GM21723 (cell line): ENCODE data around the gene MTMR11.

Experiments used
- ATAC-seq: cut with Tn5 transposase; IDR thresholded peaks from one replicate; pipeline ENCODE4 v1.9.1; 2021; ENCODE audit warnings: mild to moderate bottlenecking, moderate library complexity; ENCODE audit not compliant: unreplicated experiment

Gene MTMR11

DNA sequence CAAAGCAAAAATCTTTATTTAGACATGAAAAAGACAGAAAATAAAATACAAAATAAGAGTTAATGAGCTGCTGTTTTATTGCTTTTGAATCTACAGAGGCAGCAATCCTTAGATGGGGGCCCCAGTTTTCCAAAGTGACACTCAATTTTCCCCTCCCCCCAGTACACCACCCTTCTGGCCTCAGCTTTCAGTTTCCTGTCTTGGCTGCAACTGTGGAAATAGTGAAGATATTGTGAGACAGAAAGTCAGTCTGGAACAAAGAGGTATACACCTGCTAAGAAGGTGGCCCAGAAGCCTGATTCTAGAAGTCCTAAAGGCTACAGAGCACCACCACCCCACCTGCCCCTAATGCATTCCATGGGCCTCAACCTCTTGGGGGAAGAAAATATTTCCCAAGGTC, 1.1 kb upstream of the MTMR11 start:
- ATAC-seq: no peak

DNA sequence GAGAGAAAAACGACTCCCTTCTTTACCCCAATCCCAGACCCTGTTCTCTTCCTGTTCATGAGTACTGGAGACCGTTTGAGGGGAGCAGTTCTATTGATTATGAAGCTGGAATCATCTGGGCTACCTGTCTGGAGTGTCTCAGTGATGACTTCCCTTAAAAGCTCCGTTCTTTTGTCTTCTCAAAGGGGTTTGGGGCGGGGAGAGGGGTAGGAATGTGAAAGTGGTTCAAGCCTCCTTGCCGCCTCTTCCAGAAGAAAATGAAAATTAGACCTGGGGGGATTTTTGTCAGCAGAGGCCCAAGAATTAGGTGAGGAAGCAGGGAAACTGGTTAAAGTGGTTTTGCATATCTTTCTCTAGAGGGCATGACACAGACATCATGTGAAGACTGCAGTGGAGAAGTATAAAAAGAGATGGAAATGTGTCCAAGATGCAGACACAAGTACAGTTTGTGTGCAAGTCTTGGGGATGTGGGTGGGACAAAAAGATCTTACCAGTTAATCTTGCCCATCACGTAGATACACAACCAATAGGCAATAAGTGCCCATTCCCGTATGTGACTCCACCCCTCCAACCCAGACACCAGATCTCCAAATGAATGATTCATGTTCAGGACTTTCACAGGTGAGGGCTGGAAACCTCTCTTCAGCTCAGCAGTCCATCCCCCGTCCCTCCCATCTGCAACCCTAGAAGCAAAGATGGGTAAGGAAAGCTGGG, 470 bp upstream of the MTMR11 start:
- no peak for ATAC-seq

DNA sequence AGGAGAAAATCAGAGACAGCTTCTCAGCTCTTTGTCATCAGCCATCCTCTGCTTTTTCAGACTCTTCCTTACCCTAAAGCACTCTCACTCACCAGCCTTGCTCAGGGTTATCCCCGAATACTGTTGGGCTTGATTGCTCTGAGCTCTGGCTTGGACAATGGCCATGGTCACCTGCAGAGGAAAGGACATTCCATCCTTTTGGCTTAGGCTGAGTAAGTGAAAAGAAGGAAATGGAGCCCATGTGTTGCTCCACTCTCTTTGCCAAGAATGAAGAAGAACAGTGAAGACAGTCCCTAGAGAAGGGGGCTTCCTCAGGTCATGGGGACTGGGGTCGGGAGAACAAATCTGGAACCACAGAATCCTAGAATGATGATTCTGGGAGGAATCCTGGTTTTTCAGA, 2.3 kb downstream of the MTMR11 start:
- no peak for ATAC-seq

DNA sequence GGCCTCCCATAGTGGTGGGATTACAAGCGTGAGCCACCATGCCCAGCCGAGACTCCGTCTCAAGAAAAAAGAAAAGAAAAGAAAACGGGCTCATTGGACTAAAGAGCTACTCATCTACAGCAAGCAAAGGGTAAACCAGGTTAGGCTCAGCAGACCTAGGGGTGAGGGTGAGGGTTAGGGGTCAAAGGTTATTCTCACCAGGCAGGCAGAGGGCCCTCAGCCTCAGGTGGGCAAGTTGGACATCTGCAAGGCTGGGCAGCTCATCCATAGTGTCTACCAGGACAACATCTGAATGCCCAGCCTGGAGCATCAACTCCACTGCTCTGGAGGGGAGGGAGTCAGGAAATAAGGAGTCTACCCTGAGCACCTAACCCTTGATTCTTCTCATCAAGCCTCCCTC, 3.5 kb downstream of the MTMR11 start:
- no peak for ATAC-seq

DNA sequence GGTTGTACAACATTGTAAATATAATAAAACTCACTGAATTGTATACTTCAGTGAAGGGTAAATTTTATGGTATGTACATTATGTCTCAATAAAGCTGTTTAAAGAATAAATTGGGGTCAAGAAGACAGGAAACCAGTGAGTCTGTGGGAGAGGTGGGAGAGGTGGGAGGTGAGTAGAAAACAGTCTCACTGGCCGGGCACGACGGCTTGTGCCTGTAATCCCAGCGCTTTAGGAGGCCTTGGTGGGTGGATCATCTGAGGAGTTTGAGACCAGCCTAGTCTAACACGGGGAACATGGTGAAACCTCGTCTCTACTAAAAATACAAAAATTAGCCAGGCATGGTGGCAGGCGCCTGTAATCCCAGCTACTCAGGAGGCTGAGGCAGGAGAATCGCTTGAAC, 4.2 kb downstream of the MTMR11 start:
- no peak for ATAC-seq

DNA sequence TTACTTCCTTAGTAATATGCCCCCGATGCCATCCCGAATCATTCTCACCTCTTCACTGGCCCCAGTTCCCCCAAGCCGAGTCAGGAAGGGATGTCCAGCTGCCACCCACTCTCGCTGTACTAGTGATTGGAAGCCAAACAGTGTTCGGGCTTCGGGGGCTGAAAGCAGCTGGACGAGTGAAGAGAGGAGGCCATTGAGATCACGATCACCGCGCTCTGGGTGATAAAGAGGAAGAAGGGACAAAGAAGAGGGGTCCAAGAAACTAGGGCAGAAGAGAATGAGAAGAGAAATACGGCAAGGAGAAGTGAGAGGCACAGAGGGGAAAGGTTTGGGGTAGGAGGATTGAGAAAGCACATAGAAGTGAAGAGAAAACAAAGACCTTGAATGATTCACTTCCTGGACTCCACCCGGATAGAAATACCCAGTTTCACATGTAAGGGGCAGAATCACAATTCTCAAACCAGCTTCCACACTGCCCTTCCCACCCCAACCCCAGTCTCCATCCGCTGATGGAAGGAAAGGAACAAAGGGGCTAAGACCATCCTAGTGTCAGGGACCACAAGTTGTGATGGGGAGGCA, 5.4 kb downstream of the MTMR11 start:
- ATAC-seq: no peak

DNA sequence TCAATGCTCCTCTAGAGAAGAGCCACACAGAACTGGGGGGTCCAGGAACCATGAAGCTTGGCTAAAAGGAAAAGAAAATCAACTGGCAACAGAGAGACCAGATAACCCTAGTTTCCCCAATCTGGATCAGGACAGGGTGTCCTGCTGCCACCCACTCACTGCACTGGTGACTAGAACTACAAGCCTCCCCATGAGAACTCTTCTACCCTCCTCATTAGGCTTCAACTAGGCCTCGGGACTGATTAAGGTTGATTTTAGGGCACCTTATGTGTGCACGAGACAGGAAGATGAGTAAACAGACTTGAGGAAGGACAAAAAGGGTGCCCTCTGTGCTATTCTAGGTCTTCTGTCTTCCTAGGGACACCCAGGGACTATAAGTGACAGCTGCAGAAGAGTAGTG, 6.8 kb downstream of the MTMR11 start:
- ATAC-seq: no peak

DNA sequence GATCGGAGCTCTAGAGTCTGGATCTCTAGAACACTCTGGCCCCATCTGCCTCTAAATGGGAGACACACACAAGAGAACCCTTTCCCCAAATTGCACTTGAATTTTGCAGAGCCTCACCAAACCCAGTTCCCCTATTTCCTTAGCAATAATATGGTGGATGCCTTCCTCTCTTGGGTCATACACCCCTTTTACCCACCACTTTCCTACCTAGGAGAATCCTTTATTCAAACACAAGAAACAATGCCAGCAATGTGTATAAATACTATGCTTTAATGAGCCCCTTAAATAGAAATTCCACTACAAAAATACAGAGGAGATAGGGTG, 8.3 kb downstream of the MTMR11 start:
- no peak for ATAC-seq

DNA sequence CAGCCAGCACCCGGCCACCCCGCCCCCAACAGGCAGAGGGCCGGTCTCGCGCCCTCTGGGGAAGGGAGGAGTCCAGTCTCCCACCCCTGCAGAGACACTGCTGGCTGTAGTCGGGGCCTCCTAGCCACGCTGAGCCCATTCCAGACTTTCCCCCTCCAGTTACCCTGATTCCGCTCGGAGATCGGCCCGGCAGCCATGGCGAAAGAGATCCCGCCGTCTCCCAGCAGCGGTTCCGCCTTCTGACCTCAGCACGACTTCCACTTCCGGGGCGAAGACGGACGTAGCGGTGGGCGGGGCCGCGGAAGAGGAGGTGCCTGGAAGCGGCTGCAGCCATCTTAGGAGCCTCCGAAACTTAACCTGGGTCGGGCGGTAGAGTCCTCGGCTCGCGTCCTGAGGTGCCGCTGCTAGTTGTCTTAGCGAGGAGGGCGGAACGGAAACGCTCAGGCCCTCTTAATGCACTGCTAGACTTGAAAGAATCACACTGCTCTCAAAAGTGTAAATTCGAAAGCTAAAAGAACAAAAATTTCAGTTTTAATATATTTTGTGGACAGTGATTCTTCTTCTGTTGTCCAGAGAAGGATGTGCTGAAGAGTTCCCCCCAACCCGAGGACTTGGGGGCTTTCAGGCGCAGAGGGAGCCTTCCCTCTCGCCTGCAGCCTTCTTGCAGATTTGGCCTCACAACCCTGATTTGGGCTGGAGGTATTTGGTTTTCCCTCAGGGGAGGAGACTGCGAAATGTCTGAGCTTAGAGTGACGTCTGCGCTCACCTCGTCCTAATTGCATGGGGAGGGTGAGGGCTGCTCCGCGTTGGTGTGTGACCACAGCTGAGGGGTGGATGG, 8.9 kb downstream of the MTMR11 start, which contains the start of gene SF3B4:
Gene SF3B4, minus strand, starts transcription at position 241 of the 838 bp plus-strand sequence. Its CDS starts 44 bp downstream, at position 197.
- peak; percentile 95 for ATAC-seq

DNA sequence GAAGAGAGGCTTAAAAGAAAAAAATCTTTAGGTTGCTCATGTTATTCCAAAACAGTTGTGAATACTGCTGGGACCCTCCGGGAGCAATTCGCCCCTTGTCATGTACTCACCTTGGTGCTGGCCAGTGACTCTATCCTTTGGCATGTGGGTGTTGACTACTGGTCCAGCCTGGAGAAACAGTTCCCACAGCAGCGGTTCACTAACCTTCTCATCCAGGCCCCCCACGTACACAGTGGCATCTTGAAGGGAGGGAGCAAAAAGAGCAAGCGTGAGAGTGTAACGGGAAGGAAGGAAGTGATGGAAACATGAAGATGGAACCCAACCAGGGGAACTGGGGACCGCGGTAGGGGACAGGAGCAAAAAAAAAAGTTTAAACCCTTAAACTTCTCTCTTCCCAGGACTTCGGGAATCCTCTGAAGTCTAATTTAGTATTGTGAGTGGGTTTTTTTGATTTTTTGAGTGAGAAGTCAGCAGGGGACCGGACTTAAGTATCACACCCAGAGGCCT, 9.6 kb downstream of the MTMR11 start:
- no peak for ATAC-seq

DNA sequence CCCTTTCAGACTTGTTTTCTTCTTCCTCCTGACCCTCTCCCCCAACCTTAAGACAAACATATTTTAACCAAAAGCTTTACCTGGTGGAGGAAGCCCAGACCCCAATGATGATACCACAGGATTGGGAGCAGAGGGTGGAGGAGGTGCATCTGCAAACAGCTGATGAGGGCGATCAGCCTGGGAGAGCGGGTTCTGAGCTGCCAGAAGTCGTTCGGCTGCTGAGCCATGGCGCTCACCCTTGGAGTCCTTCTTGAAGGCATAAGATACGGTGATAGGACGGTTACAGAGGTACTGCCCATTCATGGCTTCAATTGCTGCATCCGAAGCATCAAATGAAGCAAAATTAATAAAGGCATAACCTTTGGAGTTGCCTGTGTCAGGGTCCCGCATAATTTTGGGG, 10.4 kb downstream of the MTMR11 start:
- no peak for ATAC-seq

DNA sequence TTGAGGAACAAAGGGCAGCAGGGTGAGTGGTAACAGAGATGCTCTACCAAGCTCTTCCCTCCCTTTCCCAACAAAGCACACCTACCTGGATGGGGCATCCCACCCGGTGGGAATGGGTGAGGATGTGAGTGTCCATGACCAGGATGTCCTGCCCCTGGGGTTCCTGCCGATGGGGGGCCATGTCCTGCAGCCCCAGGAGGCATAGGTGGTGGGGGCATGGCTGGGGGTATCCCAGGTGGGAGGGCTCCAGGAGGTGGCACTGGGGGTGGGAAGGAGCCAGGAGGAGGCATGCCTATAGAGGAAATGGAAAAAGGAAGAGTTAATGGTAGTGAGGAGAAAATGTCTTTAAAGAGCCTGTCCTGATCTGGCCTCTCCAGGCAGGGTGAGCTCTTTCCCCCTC, 10.9 kb downstream of the MTMR11 start:
- no peak for ATAC-seq

DNA sequence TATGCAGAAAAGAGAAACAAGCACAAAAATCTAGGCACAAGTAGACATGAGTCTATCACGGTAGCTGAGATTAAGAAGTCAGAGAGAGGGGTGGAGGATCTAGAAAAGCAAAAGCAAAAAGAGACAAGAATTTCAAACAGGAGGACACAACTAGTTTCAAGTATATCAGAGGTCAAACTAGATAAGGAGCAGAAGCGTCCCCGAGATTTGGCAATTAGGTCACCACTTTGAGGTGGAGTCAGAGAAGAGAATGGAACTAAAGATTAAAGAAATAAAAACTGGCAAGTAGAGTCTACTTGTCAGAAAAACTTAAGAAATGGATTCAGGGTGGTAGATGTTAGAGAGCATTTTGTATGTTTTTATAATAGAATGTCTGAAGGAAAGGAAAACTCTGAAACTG, 11.3 kb downstream of the MTMR11 start:
- ATAC-seq: no peak

DNA sequence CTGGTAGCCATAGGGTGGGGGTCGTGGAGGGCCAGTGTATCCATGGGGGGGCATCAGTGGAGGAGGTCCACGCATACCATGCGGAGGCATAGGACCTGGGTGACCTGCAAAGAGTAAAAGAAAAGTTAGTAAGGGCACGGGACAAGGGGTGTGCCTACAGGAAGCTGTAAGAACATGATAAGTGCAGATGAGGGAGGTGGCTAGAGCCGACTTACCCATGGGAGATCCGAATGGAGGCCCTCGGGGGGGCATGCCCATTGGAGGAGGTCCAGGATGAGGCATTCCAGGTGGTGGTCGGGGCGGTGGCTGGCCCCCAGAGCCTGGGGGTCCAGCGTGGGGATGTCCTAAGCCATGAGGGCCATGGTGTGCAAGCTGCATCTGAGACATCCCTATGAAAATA, 13.1 kb downstream of the MTMR11 start:
- ATAC-seq: no peak

DNA sequence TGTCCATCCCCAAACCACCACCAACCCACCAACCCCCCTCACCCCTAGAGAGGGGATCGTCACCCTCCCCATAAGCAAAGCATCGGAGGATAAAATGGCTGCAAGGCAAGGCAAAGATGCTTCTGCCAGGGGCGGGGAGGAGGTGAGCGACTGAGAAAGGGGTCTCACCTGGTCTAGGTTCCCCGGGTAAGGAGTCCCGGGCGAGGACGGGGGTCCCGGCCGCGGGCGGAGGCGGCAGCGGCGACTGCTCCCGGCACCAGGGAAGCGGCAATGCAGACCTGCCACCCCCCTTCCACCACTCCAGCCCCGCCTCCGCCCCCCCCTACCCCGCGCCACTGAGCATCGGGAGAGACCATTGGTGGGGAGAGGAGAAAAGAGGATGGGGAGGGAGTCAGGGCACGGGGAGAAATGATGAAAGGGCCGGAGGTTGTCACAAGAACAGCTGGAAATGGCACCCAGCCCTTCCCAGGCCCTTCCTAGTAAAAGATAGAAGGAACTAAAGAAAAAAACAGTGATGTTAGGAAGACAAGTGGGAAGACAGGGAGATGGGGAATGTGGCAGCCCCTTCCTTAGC, 19.0 kb downstream of the MTMR11 start, which contains the start of gene SV2A:
Gene SV2A, minus strand, starts transcription at position 274 of the 574 bp plus-strand sequence. CDS start 4,004 bp downstream, outside the sequence.
- no peak for ATAC-seq

DNA sequence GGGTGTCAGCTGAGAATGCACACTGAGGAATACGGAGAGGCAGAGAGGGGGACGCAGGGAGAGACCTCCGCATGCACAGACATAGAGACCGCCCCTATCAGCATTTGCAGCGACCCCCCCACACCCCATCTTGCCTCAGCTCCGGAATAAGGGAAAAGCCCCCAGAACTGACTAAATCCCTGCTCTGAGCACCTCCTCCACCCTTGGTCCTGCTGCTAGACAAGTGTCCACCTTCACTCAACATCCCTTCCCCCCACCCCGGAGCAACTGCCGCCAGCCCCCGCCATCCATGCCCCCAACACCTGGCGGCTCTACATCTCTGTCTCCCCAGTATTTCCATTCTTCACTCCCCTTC, 19.8 kb downstream of the MTMR11 start:
- ATAC-seq: no peak

DNA sequence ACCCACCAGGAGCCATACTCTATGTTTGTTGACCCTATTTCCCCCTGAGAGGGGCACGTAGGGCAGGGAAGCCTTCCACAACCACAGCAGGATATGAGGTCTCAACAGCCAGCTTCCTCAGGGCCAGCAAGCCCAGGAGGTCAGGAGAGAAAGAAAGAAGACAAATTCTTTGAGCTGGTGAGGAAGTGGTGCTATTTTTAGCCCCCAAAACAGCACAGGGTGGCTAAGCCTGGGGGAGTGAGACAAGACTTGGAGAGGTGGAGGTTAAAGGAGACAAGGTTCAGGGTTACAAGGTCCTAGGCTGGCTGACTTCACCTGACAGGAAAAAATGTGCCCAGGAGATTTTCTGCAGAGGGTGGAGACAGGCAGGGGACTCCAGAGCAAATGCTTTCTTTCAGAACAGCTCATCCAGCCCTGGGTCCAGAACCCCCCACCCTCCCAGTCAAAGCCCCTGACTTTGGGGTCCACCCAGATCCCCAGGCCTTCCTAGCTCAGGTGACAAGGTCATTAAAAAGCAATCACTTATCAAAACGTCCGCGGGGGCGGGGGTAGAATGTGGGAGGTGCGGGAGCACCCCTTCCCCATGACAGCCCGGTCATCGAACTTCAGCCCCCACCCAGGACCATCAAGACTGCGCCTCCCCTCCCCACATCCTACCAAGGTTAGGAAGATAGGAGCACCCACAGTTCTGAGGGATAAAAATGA, 20.3 kb downstream of the MTMR11 start:
- ATAC-seq: no peak

DNA sequence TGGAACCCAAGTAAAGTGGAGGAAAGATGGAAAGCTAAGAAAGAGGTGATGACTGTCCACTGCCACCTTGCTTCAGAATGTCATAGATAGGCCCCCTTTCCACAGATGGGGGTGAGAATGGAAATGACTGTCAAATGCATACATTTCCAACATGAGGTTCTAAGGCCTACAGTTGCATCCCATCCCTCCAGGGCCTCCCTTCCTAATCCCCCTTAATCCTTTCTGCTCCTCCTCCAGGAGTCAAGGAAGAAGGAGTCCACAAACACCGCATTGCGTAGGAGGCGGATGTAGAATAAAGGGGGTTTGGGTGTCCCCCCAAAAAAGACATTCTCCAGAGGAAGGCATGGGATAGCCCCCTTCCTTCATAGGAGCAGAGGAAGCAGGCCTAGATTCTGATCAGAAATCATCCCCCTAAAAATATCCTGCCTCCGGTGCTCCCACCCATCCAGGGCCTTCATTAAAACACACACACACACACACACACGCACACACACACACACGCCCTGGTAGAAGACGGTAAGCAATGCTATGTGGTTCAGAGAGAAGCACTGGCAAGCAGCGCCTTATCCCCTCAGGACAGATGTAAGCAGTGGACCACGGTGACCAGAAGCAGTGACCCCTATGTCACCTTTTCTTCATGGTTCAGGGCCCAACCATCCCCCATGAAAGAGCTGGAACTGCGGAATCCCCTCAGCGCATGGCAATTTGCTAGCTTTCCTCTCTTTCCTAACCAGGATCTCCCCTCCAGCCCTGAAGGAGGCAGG, 21.1 kb downstream of the MTMR11 start:
- ATAC-seq: no peak

DNA sequence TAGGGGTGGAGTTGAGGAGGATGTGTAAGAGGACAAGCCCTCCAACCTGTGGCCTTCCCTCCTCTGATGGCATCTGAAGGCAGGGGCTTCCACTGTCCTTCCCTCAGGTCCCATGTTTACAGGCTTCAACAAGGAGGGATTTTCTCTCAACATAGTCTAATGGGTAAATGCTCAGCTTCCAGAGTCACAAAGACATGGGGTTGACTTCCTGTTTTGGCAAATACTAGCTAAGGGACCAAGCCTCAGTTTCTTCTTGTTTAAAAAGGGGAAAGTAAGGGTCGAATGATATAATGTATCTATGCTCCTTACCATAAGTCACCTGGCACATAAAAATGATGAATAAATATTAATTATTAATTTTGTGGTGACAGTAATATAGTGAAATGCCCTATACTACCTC, 22.1 kb downstream of the MTMR11 start:
- ATAC-seq: no peak

DNA sequence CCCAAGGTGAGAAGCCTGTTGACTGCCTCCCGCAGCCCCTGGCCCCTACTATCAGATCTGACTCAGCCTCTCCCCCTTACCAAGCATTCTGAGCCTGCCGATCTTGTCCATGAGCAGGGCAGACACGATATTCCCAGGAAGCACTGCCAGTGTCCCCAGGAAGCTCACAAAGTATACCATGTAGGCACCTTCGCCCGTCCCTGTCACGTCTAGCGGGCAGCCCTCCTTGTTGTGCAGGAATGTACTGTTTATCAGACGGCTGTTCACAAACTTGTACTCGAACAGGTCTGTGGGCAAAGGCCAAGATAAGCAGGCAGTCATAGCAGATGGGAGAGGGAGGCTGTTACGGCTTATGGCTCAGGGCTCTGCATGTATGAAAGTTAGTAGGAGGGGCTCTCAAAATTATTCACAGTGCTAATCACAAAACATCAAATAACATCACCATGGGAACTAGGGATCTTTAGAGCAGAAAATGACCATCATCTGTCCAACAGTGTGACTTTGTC, 30.1 kb downstream of the MTMR11 start:
- ATAC-seq: no peak
